GM18868 (cell line): ENCODE measurements around the gene ZNRF4.
"Not testable (repeated sequence)": the region's sequence is repeated elsewhere in the genome, so short reads cannot be mapped to it uniquely, and the experiment has no call there.

Source experiments
- ATAC-seq: cut with Tn5 transposase; IDR thresholded peaks from one replicate; pipeline ENCODE4 v1.9.1; 2021; ENCODE audit warnings: mild to moderate bottlenecking, moderate library complexity; ENCODE audit not compliant: unreplicated experiment

The ZNRF4 gene

GRCh38 chr19:5472286-5472685, 17.1 kb downstream of the ZNRF4 start:
- no peak for ATAC-seq

GRCh38 chr19:5473646-5474045, 18.4 kb downstream of the ZNRF4 start:
- ATAC-seq, result no peak

- ATAC-seq, result no peak
Measured at GRCh38 chr19:5477451-5478215, 22.4 kb downstream of the ZNRF4 start.

- ATAC-seq, result no peak
Measured at GRCh38 chr19:5478241-5478924, 23.2 kb downstream of the ZNRF4 start.

- no peak for ATAC-seq
Measured at GRCh38 chr19:5478925-5479588, 23.8 kb downstream of the ZNRF4 start.

- no peak for ATAC-seq
Measured at GRCh38 chr19:5479958-5480357, 24.7 kb downstream of the ZNRF4 start.

GRCh38 chr19:5480427-5480836, 25.2 kb downstream of the ZNRF4 start:
- ATAC-seq, result no peak

- no peak for ATAC-seq
Measured at GRCh38 chr19:5481957-5482356, 26.7 kb downstream of the ZNRF4 start.

- ATAC-seq, result no peak
Measured at GRCh38 chr19:5484398-5485285, 29.4 kb downstream of the ZNRF4 start.

GRCh38 chr19:5485286-5485636, 30.0 kb downstream of the ZNRF4 start:
- ATAC-seq, result no peak

GRCh38 chr19:5485658-5486057, 30.4 kb downstream of the ZNRF4 start:
- not testable (repeated sequence) for ATAC-seq

- no peak for ATAC-seq
Measured at GRCh38 chr19:5487222-5487621, 32.0 kb downstream of the ZNRF4 start.

- ATAC-seq, result no peak
Measured at GRCh38 chr19:5489551-5489950, 34.3 kb downstream of the ZNRF4 start.

- ATAC-seq, result no peak
Measured at GRCh38 chr19:5491565-5491964, 36.3 kb downstream of the ZNRF4 start.

- ATAC-seq, result no peak
Measured at GRCh38 chr19:5492281-5492634, 37.0 kb downstream of the ZNRF4 start.

- ATAC-seq, result no peak
Measured at GRCh38 chr19:5492635-5493409, 37.6 kb downstream of the ZNRF4 start.

GRCh38 chr19:5494773-5495172, 39.6 kb downstream of the ZNRF4 start:
- no peak for ATAC-seq

- ATAC-seq, result no peak
Measured at GRCh38 chr19:5495792-5496191, 40.6 kb downstream of the ZNRF4 start.

GRCh38 chr19:5497297-5497696, 42.1 kb downstream of the ZNRF4 start:
- no peak for ATAC-seq

GRCh38 chr19:5498830-5499550, 43.8 kb downstream of the ZNRF4 start:
- no peak for ATAC-seq
